ENCODE data around the gene SH3GL1. TPM values are rescaled to one million over a fixed set of nuclear protein-coding genes. Genes with fewer than 3 reads are reported as not detected.

SH3GL1 gene
- total RNA-seq, 2 experiments from 2014 or later = 43.3 to 57.7 TPM

GRCh38 chr19:4373601-4374497 is 26.5 kb downstream of the SH3GL1 start:
- H3K4me3 Mint-ChIP-seq = no peak overlapping the region
- CTCF ChIA-PET = interaction anchor here (0.9 to 7.2 kb wide), 4 partner anchors 25 to 31 kb away, joined by 3 to 27 read pairs (median 5); partner anchors contain the start of genes CHAF1A, MPND and SH3GL1

GRCh38 chr19:4373013-4373367 is 27.4 kb downstream of the SH3GL1 start:
- Mint-ChIP-seq H3K9me3 (ENCODE audit: low read depth) (no peaks in the 10 kb centered on the region), H3K36me3 (peaks cover 2% of the 10 kb centered on the region), H3K4me1 (peaks cover 80% of the 10 kb centered on the region), H3K27me3 (no peaks in the 10 kb centered on the region), H3K27ac (no peak overlapping the region), H3K4me3 (no peak overlapping the region)
- CTCF ChIA-PET = interaction anchor here (1.2 to 7.2 kb wide), 2 partner anchors 28 to 385 kb away, joined by 3 to 27 read pairs; partner anchors contain the start of gene SH3GL1
- no peak for ATAC-seq
- no peak for DNase-seq

More at GRCh38 chr19:4373601-4374497, 26.5 kb downstream of the SH3GL1 start:
- Mint-ChIP-seq H3K27me3 (no peaks in the 10 kb centered on the region), H3K27ac (no peak overlapping the region), H3K36me3 (peaks cover 2% of the 10 kb centered on the region), H3K4me1 (peaks cover 74% of the 10 kb centered on the region), H3K9me3 (ENCODE audit: low read depth) (no peaks in the 10 kb centered on the region)
- ATAC-seq = no peak
- no peak for DNase-seq

- H3K4me3 Mint-ChIP-seq = no peak overlapping the region
- ATAC-seq (no peak), DNase-seq (no peak)
- CTCF ChIA-PET = interaction anchor here (1.1 to 7.2 kb wide), 4 partner anchors 20 to 385 kb away, joined by 3 to 27 read pairs (median 12); partner anchors contain the start of gene SH3GL1
- peaks cover 2% of the 10 kb centered on the region for H3K36me3 Mint-ChIP-seq
- peaks cover 82% of the 10 kb centered on the region for H3K4me1 Mint-ChIP-seq
- H3K27me3 Mint-ChIP-seq = no peaks in the 10 kb centered on the region
- H3K9me3 Mint-ChIP-seq (ENCODE audit: low read depth) = no peaks in the 10 kb centered on the region
- no peak overlapping the region for H3K27ac Mint-ChIP-seq
Measured at GRCh38 chr19:4372165-4373012, 28.0 kb downstream of the SH3GL1 start.

- no peaks in the 10 kb centered on the region for H3K27me3 Mint-ChIP-seq
- peaks cover 6% of the 10 kb centered on the region for H3K36me3 Mint-ChIP-seq
- H3K27ac Mint-ChIP-seq = peak overlapping the region; percentile 65
- peaks cover 75% of the 10 kb centered on the region for H3K4me1 Mint-ChIP-seq
- H3K4me3 Mint-ChIP-seq = peak overlapping the region; percentile 35
- CTCF ChIA-PET = interaction anchor here (1.1 to 7.2 kb wide), 4 partner anchors 19 to 384 kb away, joined by 3 to 27 read pairs (median 12); partner anchors contain the start of gene SH3GL1
- no peak for DNase-seq
- ATAC-seq = no peak
- no peaks in the 10 kb centered on the region for H3K9me3 Mint-ChIP-seq (ENCODE audit: low read depth)
Measured at GRCh38 chr19:4371247-4372164, 28.8 kb downstream of the SH3GL1 start.

- peaks cover 7% of the 10 kb centered on the region for H3K36me3 Mint-ChIP-seq
- peaks cover 65% of the 10 kb centered on the region for H3K4me1 Mint-ChIP-seq
- no peaks in the 10 kb centered on the region for H3K27me3 Mint-ChIP-seq
- CTCF ChIA-PET = interaction anchor here (0.7 to 7.2 kb wide), 12 partner anchors 10 to 124 kb away, joined by 3 to 34 read pairs (median 10); partner anchors contain the start of genes CHAF1A, MPND, SH3GL1 and YJU2
- no peaks in the 10 kb centered on the region for H3K9me3 Mint-ChIP-seq (ENCODE audit: low read depth)
- H3K4me3 Mint-ChIP-seq = peak overlapping the region; percentile 66
- DNase-seq (no peak), ATAC-seq (no peak)
- peak overlapping the region; percentile 93 for H3K27ac Mint-ChIP-seq
Measured at GRCh38 chr19:4370418-4371041, 29.8 kb downstream of the SH3GL1 start.

GRCh38 chr19:4369888-4370260 is 30.5 kb downstream of the SH3GL1 start:
- ATAC-seq (peak; percentile 80), DNase-seq (peak; percentile 89)
- H3K36me3 Mint-ChIP-seq = peaks cover 7% of the 10 kb centered on the region
- H3K4me3 Mint-ChIP-seq = peak overlapping the region; percentile 66
- H3K27me3 Mint-ChIP-seq = no peaks in the 10 kb centered on the region
- peak overlapping the region; percentile 93 for H3K27ac Mint-ChIP-seq
- H3K4me1 Mint-ChIP-seq = peaks cover 60% of the 10 kb centered on the region
- CTCF ChIA-PET = interaction anchor here (0.7 to 3.1 kb wide), 11 partner anchors 10 to 123 kb away, joined by 3 to 34 read pairs (median 9); partner anchors contain the start of genes CHAF1A, MPND, SH3GL1 and YJU2
- no peaks in the 10 kb centered on the region for H3K9me3 Mint-ChIP-seq (ENCODE audit: low read depth)

GRCh38 chr19:4369109-4369887 is 31.0 kb downstream of the SH3GL1 start:
- Mint-ChIP-seq H3K9me3 (ENCODE audit: low read depth) (no peaks in the 10 kb centered on the region), H3K27ac (peak overlapping the region; percentile 93), H3K27me3 (no peaks in the 10 kb centered on the region), H3K4me3 (peak overlapping the region; percentile 66), H3K36me3 (peaks cover 7% of the 10 kb centered on the region), H3K4me1 (peaks cover 57% of the 10 kb centered on the region)
- CTCF ChIA-PET = interaction anchor here (1.0 to 3.1 kb wide), 14 partner anchors 11 to 215 kb away, joined by 3 to 34 read pairs (median 9); partner anchors contain the start of genes CHAF1A, MPND, SH3GL1 and YJU2
- DNase-seq = peak; percentile 91
- ATAC-seq = peak; percentile 75

GRCh38 chr19:4368128-4368820 is 32.1 kb downstream of the SH3GL1 start:
- no peak for DNase-seq
- Mint-ChIP-seq H3K4me1 (peaks cover 50% of the 10 kb centered on the region), H3K4me3 (peak overlapping the region; percentile 66), H3K9me3 (ENCODE audit: low read depth) (no peaks in the 10 kb centered on the region), H3K27me3 (no peaks in the 10 kb centered on the region), H3K27ac (peak overlapping the region; percentile 93), H3K36me3 (peaks cover 7% of the 10 kb centered on the region)
- ATAC-seq = no peak
- CTCF ChIA-PET = interaction anchor here (0.8 to 2.4 kb wide), 7 partner anchors 10 to 101 kb away, joined by 3 to 16 read pairs (median 7); partner anchors contain the start of genes MPND and SH3GL1

GRCh38 chr19:4367781-4368127 is 32.6 kb downstream of the SH3GL1 start:
- Mint-ChIP-seq H3K27ac (peak overlapping the region; percentile 93), H3K4me3 (no peak overlapping the region), H3K36me3 (peaks cover 7% of the 10 kb centered on the region), H3K9me3 (ENCODE audit: low read depth) (no peaks in the 10 kb centered on the region), H3K27me3 (no peaks in the 10 kb centered on the region), H3K4me1 (peaks cover 49% of the 10 kb centered on the region)
- ATAC-seq = no peak
- no peak for DNase-seq
- CTCF ChIA-PET = interaction anchor here (1.4 to 1.7 kb wide), 3 partner anchors 15 to 100 kb away, joined by 7 to 16 read pairs (median 8); partner anchors contain the start of gene SH3GL1

GRCh38 chr19:4367336-4367723 is 33.0 kb downstream of the SH3GL1 start:
- CTCF ChIA-PET = interaction anchor here (1.4 to 1.7 kb wide), 2 partner anchors 15 to 100 kb away, joined by 7 to 8 read pairs; no protein-coding TSS in a partner anchor
- Mint-ChIP-seq H3K27me3 (no peaks in the 10 kb centered on the region), H3K36me3 (peaks cover 7% of the 10 kb centered on the region), H3K4me3 (no peak overlapping the region), H3K9me3 (ENCODE audit: low read depth) (no peaks in the 10 kb centered on the region), H3K27ac (peak overlapping the region; percentile 93), H3K4me1 (peaks cover 47% of the 10 kb centered on the region)
- ATAC-seq (no peak), DNase-seq (no peak)
